Loucy (cell line): ENCODE measurements around the gene C20orf204.

Experiments
- EZH2phosphoT487 ChIP-seq: fragments of 200-600 bp; IDR thresholded peaks from 2 replicates; pipeline ENCODE4 v1.6.1; 2018; ENCODE audit warnings: antibody characterized with exemption, mild to moderate bottlenecking, moderate library complexity, borderline replicate concordance
- TF ChIP-seq, protein P1 (sequence below): fragments of 200-600 bp; sonication (generic); conservative IDR thresholded peaks from 2 replicates; pipeline ENCODE4 v1.5.1; 2014; ENCODE audit warnings: mild to moderate bottlenecking, antibody characterized with exemption, low read length

DNA sequence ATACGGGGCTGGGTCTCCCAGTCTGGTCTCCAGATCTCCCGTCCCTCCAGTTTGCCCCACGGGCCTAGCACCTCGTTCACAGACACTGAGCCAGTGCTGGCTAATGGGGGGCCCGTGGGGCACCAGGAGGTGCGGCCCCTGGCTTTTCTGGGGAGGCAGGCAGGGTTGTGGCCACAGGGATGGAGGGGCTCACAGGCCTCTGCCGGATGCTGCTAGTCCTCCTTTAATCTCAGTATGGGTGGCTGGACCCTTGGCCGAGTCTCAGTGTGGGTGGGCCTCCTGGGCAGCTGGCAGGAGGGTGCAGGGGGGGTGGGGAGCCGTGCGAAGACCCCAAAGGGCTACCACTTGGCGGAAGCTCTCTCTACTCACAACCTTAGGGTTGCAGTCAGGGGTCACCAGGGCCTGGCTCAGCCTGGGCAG lies 15.1 kb downstream of the C20orf204 start:
- TF ChIP-seq, protein P1, sequence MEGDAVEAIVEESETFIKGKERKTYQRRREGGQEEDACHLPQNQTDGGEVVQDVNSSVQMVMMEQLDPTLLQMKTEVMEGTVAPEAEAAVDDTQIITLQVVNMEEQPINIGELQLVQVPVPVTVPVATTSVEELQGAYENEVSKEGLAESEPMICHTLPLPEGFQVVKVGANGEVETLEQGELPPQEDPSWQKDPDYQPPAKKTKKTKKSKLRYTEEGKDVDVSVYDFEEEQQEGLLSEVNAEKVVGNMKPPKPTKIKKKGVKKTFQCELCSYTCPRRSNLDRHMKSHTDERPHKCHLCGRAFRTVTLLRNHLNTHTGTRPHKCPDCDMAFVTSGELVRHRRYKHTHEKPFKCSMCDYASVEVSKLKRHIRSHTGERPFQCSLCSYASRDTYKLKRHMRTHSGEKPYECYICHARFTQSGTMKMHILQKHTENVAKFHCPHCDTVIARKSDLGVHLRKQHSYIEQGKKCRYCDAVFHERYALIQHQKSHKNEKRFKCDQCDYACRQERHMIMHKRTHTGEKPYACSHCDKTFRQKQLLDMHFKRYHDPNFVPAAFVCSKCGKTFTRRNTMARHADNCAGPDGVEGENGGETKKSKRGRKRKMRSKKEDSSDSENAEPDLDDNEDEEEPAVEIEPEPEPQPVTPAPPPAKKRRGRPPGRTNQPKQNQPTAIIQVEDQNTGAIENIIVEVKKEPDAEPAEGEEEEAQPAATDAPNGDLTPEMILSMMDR: no peak
- no peak for TF ChIP-seq EZH2phosphoT487
